H54 (cell line): ENCODE results near the gene IGSF9B.
A peak's percentile ranks its signal among the peaks of the same experiment; 100 is the strongest.

ENCODE experiments used
- DNase-seq: peaks from one replicate; pipeline ENCODE4 v3.0.0; 2011; ENCODE audit warnings: low spot score, mixed read lengths; ENCODE audit not compliant: insufficient read length
- FAIRE-seq: peaks from 3 replicates; lab custom pipeline; 2011; peaks lifted over from hg19 to GRCh38; lab: Jason Lieb, UNC
- POLR2A ChIP-seq: IDR thresholded peaks from 2 replicates; pipeline ENCODE4 v1.6.1; 2011; ENCODE audit warnings: low read depth, mild to moderate bottlenecking, low read length

Gene IGSF9B

GRCh38 chr11:133955081-133955891 lies 1.5 kb downstream of the IGSF9B start:
- TF ChIP-seq POLR2A, result no peak
- FAIRE-seq (no peak), DNase-seq (no peak)

- TF ChIP-seq POLR2A, result no peak
- FAIRE-seq (no peak), DNase-seq (no peak)
These were observed 2.8 kb downstream of the IGSF9B start for GRCh38 chr11:133953999-133954398.

GRCh38 chr11:133953547-133953946 lies 3.2 kb downstream of the IGSF9B start:
- DNase-seq, result no peak
- no peak for FAIRE-seq
- TF ChIP-seq POLR2A, result no peak

- FAIRE-seq (no peak), DNase-seq (no peak)
- TF ChIP-seq POLR2A, result no peak
These were observed 4.3 kb downstream of the IGSF9B start for GRCh38 chr11:133952199-133953190.

- FAIRE-seq, result no peak
- DNase-seq, result peak; percentile 68
- no peak for TF ChIP-seq POLR2A
These were observed 5.2 kb downstream of the IGSF9B start for GRCh38 chr11:133951327-133952198.

GRCh38 chr11:133950874-133951326 lies 5.9 kb downstream of the IGSF9B start:
- FAIRE-seq, result no peak

GRCh38 chr11:133950421-133950820 lies 6.3 kb downstream of the IGSF9B start:
- no peak for TF ChIP-seq POLR2A
- no peak for DNase-seq
- no peak for FAIRE-seq

More at GRCh38 chr11:133950874-133951326, 5.9 kb downstream of the IGSF9B start:
- no peak for TF ChIP-seq POLR2A
- DNase-seq, result no peak

- DNase-seq (no peak), FAIRE-seq (no peak)
- no peak for TF ChIP-seq POLR2A
These were observed 7.6 kb downstream of the IGSF9B start for GRCh38 chr11:133949129-133949528.

GRCh38 chr11:133948711-133949110 lies 8.1 kb downstream of the IGSF9B start:
- FAIRE-seq (no peak), DNase-seq (no peak)
- TF ChIP-seq POLR2A, result no peak

- peak; percentile 62 for DNase-seq
- TF ChIP-seq POLR2A, result no peak
- FAIRE-seq, result no peak
These were observed 9.4 kb downstream of the IGSF9B start for GRCh38 chr11:133947321-133947756.

- no peak for FAIRE-seq
- TF ChIP-seq POLR2A, result no peak
- DNase-seq, result no peak
These were observed 10.0 kb downstream of the IGSF9B start for GRCh38 chr11:133946541-133947318.

- FAIRE-seq, result no peak
- no peak for DNase-seq
These were observed 10.7 kb downstream of the IGSF9B start for GRCh38 chr11:133946051-133946450.

More at GRCh38 chr11:133946051-133946450, 10.7 kb downstream of the IGSF9B start:
- no peak for TF ChIP-seq POLR2A
